Skin of body (tissue), 2 donors: Measurements from ENCODE around the gene KRTAP10-8. TPM values are rescaled to one million over a fixed set of nuclear protein-coding genes. Genes with fewer than 3 reads are reported as not detected.
"Not testable (repeated sequence)": the region's sequence is repeated elsewhere in the genome, so short reads cannot be mapped to it uniquely, and the experiment has no call there.

ENCODE experiments used
- DNase-seq: peaks from one replicate; lab custom pipeline; 2025; lab: John Stamatoyannopoulos, UW
- total RNA-seq: library from RNA; depleted of rRNA; stranded (reverse); fragments of >200 nt; gene quantifications from one replicate; pipeline ENCODE4 v1.2.3, GENCODE V29; 2014

The KRTAP10-8 gene, protein sequence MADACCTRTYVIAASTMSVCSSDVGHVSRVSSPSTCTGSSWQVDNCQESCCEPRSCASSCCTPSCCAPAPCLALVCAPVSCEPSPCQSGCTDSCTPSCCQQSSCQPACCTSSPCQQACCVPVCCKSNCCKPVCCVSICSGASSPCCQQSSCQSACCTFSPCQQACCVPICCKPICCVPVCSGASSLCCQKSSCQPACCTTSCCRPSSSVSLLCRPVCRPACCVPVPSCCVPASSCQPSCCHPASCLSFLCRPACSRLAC
- total RNA-seq = not detected

DNA sequence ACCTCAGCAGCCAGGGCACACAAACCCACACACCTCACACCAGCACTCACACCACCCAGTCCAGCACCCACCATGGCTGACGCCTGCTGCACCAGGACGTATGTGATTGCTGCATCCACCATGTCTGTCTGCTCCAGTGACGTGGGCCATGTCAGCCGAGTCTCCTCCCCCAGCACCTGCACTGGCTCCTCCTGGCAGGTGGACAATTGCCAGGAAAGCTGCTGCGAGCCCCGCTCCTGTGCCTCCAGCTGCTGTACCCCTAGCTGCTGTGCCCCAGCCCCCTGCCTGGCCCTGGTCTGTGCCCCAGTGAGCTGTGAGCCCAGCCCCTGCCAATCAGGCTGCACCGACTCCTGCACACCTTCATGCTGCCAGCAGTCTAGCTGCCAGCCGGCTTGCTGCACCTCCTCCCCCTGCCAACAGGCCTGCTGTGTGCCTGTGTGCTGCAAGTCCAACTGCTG, at the start of gene KRTAP10-8:
Gene KRTAP10-8 (plus strand): TSS at position 51 of the 458 bp plus-strand sequence. CDS start 22 bp downstream, at position 73.
- DNase-seq = no peak

DNA sequence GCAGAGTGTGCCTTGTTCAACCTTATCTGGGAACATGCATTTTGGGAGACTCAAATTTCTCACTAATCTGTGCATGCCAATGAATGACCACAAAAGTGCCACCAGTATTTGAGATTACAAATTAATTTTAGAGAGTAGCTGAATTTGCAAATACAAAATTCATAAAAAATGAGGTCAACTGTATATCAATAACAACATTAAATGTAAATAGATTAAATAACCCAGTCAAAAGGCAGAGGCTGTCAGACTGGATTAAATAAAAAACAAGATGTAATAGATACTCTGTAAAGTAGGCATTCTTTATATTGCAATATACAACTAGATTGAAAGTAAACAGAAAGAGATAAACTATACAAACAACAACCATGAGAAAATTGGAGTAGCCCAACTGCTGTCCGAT, 47.8 kb upstream of the KRTAP10-8 start:
- DNase-seq = no peak

DNA sequence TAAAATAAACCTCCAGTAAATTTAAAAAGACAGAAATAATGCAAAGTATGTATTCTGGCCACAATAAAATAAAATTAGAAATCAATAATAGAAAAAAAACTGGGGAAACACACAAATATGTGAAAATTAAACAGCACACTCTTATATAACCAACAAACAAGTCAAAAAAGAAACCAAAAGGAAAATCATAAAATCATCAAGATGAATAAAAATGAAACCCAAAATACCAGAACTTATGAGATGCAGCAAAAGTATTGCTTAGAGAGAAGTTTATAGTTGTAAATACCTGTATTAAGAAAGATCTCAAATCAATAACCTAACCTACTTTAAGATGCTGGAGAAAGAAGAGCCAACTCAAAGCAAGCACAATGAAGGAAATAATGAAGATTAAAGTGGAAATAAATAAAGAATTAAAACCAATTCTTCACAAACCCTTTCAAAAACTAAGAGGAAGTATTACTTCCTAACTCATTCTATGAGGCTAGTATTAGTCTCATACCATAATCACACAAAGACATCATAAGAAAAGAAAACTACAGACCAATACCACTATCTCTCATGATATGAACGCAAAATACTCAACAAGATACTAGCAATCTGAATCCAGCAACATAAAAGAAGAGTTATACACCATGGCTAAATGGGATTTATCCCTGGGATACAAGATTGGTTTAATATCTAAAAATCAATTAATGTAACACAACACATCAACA, 46.8 kb upstream of the KRTAP10-8 start:
- DNase-seq = no peak

DNA sequence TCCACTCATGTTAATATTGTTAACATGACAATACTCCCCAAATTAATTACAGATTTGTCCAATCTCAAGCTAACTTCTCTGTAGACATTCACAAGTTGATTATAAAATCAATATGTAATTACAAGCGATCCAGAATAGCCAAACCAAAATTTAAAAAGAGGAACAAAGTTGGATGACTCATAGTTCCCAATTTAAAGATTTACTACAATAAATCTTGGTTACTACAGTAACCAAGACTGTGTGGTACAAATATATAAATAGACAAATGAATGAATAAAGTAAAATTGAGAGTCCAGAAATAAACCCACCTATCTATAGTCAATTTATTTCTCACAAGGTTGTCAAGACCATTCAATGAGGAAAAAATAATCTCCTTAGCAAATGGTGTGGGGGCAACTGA, 45.5 kb upstream of the KRTAP10-8 start:
- no peak for DNase-seq

DNA sequence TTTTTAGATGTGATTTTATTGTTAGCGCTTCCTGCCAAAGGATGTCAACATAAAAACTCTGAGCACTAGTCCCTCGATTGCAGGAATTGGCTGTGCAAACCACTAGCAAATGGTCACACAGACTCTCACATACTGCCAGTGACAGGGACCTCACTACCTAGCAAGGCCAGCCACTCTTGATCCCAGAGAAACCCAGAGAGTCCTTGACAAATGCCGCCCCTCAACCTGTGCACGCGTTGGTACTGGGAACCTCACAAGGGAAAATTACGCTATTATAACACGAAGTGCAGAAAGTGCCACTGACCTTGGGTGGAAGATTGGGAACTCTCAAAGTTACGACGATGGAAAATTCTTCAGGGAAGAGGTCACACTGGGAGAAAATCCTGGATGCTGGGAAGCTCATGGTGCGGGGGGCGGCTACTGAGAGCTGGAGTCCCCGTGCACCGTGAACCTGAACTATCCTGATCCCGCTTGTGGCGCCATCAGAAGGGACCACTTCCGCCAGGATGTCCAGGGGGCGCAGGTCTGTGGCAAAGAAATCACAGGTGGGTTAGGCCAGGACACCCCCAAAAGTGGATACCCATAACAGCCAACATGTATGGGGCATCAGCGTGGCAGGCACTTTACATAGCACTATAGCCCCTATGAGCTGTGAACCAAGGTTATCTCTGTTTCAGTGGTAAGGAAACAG, 44.3 kb upstream of the KRTAP10-8 start:
- no peak for DNase-seq

DNA sequence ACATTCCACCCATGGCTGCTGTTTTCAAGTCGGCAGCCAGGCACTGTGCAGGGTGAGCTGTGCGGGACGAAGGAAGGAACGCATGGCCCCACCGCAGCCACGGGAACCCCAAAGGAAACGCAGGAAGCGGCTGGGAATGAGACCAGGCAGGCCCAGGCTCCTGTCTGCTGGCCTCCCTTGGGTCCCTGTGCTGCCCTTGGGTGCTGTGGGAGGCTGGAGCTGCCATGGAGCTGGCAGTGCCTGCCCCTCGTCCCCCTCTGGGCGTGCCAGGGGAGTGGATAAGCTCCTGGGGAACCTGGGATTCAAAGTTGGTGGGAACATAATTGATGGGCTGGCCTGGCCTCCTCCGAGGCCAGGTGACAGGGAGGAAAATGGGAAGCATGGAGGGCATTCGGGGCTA, 43.6 kb upstream of the KRTAP10-8 start:
- no peak for DNase-seq

DNA sequence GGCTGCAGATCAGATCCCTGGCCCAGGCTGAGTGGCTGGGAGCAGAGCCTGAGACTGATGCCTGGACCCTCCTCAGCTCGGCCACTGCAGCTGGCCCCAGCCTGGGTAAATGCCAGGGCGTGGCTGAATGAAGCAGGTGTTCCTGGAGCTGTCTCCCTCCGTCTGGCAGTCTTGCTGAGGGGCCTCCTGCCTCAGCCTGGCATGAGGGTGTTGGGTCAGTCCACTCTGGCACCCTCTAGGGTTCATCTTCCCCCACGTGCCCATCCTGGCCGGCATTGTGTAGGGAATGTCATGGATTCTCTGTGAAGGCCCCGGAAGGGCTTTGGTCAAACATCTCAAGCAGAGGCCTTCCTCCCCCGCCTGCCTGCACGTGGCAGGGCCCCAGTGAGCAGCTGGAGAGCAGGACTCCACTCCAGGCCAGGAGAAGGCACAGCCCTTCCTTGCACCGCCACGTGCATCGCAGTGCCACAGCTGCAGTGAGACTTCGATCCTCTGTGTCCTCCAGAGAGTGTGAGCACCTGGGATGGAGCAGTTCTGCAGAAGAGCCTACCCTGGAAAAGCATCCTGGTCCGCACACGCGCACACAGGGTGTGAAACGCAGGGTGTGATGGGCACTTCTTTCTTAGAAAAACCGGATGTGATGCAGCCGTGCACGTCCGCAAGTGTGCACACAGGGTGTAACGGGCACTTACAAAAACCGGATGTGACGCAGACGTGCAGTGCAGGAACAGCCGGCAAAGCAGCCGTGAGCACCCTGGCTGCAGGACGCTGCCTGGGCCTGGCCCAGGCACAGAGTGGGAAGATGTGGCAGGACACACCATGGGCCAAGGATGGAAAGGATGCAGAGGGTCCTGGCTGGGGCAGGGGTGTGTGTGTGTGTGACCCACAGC, 43.0 kb upstream of the KRTAP10-8 start:
- no peak for DNase-seq

DNA sequence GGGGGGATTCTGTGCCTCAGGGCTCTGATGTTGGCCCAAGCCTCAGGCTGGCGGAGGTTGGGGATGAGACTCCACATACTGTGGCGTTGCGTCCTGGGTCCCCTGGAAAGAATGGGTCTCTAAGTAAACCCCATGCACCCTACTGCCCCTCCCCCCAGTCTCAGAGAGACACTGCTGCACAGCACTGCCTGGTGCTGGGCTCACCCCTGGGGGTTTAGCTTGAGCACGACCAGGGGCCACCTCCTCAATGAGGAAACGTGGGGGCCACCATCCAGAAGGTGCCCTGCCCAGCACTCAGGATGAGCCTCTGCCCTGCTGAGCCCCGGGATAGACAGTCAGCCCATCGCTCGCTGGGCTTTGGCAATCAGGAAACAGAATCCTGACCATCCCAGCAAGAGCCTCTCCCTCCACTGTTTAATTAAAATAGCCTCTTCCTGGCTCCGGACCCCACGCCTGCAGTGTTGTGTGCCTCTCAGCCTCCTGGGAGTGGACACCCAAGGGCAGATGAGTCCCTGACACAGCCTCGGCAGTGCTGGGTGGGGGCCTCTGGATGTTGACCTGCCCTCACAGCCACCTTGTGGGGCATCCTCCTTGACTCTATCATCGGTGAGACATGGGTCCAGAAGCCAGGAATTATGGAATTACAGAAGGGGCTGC, 41.9 kb upstream of the KRTAP10-8 start:
- no peak for DNase-seq

DNA sequence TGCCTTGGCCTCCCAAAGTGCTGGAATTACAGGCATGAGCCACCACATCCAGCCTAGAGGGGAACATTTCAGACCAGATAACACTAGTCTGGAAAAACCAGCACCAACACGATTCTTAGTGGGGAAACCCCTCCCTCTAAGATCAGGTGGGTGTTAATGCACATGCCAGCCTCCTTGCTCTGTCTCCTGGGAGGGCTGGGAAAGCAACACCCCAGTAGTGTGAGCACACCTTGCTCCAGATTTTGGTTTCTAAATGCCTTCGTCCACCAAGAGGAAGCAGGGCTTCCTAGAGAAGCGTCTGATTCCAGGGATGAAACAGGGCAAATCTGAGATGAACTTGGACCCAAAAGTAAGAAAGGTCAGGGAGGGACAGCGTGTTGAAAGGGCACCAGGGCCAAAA, 40.6 kb upstream of the KRTAP10-8 start:
- no peak for DNase-seq

DNA sequence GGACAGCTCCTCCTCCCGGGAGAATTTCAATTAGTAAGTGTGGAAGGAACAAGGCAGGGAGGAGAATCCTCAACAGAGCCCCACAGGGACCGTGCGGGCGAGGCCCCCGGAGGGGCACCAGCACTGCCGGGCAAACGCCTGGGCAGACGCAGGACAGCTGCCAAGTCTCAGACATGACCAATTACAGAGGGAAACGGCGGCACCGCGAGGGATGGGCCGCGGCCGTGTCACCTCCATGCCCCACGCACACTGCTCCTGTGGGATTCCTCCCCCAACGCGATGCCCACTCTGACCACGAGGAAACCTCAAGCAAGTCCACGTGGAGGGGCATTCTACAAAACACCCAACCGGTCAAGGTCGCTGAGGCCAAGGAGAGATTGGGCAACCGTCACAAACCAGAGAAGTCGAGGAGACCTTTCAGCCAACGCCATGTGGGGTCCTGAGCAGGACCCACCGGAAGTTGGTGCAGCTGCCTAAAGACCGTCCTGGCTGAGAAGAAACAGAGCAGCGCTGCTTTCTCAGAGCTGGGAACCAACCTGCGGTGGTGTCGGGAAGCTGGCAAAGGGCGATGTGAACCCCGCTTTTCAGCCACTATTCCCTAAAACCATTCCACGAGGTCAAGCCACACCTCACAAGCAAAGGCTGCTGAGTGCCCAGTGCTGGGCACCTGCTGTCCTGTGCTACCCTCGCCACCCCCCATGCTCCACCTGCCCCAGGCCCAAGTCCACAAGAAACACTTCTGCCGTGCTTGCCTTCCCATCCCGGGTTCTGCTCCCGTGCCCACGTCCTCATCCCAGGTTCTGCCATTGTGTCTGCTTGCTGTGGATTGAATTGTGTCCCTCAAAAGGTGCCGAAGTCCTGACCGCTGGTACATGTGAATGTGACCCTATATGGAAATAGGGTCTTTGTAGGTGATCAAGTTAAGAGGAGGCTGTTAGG, 39.8 kb upstream of the KRTAP10-8 start:
- DNase-seq = no peak

DNA sequence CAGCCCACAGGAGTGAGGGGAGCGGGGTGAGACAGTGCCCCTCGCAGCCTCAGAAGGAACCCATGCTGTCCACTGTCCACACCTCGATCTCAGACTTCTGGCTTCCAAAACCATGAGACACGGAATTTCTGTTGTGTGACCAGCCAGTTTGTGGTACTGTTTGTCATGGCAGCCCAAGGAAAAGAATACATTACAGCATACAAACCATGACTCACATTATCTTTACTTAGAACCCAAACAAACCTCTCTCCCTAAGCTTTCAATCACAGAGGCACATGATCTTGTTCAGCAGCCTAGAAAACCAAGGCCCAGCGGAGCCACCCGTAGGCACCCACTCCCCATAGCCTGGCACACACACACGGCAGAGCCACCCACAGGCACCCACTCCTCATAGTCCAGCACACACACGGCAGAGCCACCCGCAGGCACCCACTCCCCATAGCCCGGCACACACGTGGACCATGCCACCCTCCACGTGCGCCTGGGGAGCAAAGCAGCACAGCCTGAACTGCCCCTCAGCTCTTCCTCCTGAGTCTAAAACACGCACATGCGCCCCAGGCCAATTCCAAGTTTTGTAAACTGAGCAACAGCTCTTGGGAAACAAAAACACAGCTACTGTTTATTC, 38.8 kb upstream of the KRTAP10-8 start:
- DNase-seq = no peak

DNA sequence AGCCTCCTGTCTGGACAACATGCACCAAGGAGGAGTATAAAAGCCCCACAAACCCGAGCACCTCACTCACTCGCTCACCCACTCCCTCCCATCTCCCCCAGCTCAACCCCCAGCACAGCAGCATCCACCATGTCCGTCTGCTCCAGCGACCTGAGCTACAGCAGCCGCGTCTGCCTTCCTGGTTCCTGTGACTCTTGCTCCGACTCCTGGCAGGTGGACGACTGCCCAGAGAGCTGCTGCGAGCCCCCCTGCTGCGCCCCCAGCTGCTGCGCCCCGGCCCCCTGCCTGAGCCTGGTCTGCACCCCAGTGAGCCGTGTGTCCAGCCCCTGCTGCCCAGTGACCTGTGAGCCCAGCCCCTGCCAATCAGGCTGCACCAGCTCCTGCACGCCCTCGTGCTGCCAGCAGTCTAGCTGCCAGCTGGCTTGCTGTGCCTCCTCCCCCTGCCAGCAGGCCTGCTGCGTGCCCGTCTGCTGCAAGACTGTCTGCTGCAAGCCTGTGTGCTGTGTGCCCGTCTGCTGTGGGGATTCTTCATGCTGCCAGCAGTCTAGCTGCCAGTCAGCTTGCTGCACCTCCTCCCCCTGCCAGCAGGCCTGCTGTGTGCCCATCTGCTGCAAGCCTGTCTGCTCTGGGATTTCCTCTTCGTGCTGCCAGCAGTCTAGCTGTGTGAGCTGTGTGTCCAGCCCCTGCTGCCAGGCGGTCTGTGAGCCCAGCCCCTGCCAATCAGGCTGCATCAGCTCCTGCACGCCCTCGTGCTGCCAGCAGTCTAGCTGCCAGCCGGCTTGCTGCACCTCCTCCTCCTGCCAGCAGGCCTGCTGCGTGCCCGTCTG, 38.0 kb upstream of the KRTAP10-8 start, which contains the start of gene KRTAP10-4:
Gene KRTAP10-4 (plus strand): TSS at position 100 of the 827 bp plus-strand sequence. CDS start 30 bp downstream, at position 130.
- DNase-seq = not testable (repeated sequence)

DNA sequence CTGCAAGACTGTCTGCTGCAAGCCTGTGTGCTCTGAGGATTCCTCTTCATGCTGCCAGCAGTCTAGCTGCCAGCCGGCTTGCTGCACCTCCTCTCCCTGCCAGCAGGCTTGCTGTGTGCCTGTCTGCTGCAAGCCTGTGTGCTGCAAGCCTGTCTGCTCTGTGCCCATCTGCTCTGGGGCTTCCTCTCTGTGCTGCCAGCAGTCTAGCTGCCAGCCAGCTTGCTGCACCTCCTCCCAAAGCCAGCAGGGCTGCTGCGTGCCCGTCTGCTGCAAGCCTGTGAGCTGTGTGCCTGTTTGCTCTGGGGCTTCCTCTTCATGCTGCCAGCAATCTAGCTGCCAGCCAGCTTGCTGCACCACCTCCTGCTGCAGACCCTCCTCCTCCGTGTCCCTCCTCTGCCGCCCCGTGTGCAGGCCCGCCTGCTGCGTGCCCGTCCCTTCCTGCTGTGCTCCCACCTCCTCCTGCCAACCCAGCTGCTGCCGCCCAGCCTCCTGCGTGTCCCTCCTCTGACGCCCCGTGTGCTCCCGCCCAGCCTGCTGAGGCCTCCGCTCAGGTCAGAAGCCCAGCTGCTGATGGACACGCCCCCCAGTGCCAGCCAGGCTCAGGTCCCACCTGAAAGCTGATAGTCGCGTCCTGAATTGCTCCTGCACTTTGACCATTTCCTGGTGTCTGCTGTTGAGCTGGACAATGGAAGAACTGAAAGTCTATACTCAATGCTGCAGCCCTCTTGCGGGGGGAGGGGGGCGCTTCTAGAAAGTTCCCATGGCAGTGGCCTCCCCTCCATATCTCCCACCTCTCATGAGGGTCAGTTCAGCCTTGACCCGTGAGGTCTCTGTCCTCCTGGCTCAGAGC, 37.2 kb upstream of the KRTAP10-8 start:
- no peak for DNase-seq

DNA sequence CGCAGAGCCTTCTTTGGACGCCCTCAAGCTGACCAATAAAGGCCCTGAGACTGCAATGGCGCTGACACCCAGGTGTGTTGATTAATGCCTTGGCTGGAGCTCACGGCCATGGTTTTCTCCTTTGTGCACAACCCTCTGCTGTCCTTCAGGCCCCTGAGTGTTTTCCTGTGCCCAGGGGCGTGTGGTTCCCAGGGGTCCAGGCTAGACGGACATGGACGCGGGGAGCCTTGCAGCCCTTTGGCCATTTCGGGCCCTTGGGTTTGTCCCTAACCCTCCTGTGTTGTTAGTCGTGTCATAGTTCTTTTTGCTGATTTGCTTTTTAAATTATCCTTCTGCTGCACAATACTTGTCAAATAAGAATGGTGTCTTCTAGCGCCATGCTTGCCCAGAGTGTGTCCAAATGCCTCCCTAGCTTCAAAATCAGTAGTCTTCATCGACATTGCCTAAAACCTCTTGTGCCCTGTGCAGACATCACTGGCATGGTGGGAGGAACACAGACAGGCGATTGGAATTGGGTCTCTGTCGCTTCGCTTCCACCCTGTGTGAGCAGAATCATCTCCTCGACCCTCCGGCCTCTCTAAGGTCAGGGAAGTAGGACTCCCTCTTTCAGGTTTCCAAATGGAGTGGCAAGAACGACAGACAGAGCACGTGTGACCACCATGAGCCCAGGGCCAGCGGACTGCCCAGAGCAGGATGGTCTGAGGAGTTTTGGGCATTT, 36.4 kb upstream of the KRTAP10-8 start:
- no peak for DNase-seq

DNA sequence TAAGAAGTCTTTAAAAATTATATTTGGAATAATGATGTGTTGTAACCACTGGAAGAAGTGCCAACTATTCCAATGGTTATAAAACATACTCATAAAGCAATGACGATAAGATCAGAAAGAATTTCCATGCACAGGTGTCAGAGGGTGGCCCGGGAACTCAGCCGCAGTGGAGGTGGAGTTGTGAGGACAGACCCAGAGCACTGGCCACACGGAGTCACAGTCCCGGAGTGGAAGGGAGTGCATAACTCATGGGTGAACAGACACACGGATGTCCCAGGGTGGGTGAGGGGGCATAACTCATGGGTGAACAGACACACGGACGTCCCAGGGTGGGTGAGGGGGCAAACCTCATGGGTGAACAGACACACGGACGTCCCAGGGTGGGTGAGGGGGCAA, 35.9 kb upstream of the KRTAP10-8 start:
- no peak for DNase-seq

DNA sequence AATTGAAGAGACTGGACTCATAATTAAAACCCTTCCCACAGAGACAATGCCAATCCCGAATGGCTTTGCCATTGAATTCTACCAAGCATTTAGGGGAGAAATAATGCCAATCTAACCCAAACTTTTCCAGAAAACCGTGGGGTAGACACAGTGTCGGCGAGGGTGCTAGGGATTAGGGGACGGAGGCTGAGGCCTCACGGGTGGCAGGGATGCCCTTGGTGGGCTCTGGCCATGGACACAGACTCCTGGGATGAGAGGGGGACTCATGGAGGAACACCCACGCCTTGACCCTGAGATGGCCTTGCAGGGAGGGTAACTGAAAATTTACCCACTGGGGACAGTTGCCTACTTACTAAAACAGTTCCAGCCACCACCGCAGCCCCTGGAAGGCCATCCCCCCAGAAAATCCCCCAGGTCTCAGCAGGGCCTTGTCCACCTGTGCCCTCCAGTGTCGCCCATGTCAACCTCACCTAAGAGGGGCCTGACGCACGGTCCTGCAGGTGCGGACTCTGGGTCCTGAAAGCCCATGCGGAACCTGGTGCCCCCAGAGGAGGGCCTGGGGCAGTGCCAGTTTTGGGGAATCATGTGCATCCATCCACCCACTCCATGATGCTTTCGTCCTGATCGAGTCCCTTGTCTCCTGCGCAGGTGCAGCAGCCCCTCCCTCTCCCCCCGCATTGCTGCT, 33.4 kb upstream of the KRTAP10-8 start:
- no peak for DNase-seq
